Natural killer cell treated with Interleukin-12 subunit alpha and Interleukin-12 subunit beta and Interleukin-15 and Interleukin-18, amount 100 ng/mL, for 72 hours (primary cell): ENCODE data around the gene ODAD2. TPM values are rescaled to one million over a fixed set of nuclear protein-coding genes. Genes with fewer than 3 reads are reported as not detected.

Experiments used
- ATAC-seq, 2 donors: fragments of 150-1000 bp; cut with Tn5 transposase in 1 of 2; sonication (Bioruptor Pico), chemical (Tn5 transposase) in 1 of 2; 2 replicates each; pipeline ENCODE4 v1.10.0; 2021
- DNase-seq: peaks from one replicate; pipeline ENCODE4 v3.0.0; 2022; ENCODE audit warnings: low spot score
- H3K27ac Mint-ChIP-seq, 2 donors: 1 replicate in 1 of 2; 2 replicates in 1 of 2; pipeline ENCODE4 v1.8.0; 2022; ENCODE audit warnings: mixed read lengths in 2 of 2, mild to moderate bottlenecking in 1 of 2, moderate library complexity in 1 of 2
- H3K27me3 Mint-ChIP-seq, 2 donors: 1 replicate in 1 of 2; 2 replicates in 1 of 2; pipeline ENCODE4 v1.8.0; 2022; ENCODE audit warnings: mixed read lengths in 2 of 2
- H3K36me3 Mint-ChIP-seq: one replicate; pipeline ENCODE4 v1.8.0; 2022; ENCODE audit warnings: mixed read lengths
- H3K4me1 Mint-ChIP-seq, 2 donors: 1 replicate in 1 of 2; 2 replicates in 1 of 2; pipeline ENCODE4 v1.8.0; 2022; ENCODE audit warnings: low read depth in 2 of 2, mixed read lengths in 2 of 2, mild to moderate bottlenecking in 1 of 2
- H3K4me3 Mint-ChIP-seq: one replicate; pipeline ENCODE4 v1.8.0; 2022; ENCODE audit warnings: mixed read lengths
- H3K9me3 Mint-ChIP-seq: 2 replicates; pipeline ENCODE4 v1.8.0; 2022; ENCODE audit warnings: mixed read lengths
- total RNA-seq, 2 donors: library from RNA; stranded (reverse); gene quantifications; one replicate each; pipeline ENCODE4 v1.2.3, GENCODE V29; 2022

The ODAD2 gene
- total RNA-seq, 2 donors from 2014 or later: not detected

- Mint-ChIP-seq H3K4me1 (no peaks in the 10 kb centered on the region), H3K9me3 (peaks cover under 1% of the 10 kb centered on the region), H3K27ac (no peak overlapping the region), H3K27me3 (peaks cover 8 to 36% of the 10 kb centered on the region in 2 donors), H3K4me3 (no peak overlapping the region), H3K36me3 (no peaks in the 10 kb centered on the region)
- no peak for DNase-seq
- ATAC-seq: no peak
Measured at GRCh38 chr10:27861781-27862180, 137.1 kb downstream of the ODAD2 start.

DNA sequence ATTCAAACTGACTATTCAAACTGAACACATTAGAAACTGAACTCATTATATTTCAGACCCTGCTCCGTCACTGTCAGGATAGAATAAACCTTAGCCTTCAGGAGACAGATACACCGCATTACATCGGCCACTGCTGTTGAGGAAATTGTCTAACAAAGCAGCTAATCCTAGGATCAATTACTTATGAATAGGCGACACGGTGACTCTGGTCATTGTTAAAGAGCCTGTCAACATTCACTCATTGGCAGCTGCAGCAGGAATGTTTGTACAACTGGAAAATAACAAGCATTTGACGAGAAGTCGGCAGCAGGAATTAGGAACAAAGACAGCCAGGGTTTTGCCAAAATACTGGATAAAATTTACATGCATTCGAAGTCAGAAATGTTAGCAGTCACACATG lies 141.3 kb downstream of the ODAD2 start:
- Mint-ChIP-seq H3K4me1 (no peaks in the 10 kb centered on the region), H3K4me3 (no peak overlapping the region), H3K27me3 (peaks cover 3 to 11% of the 10 kb centered on the region in 2 donors), H3K9me3 (no peaks in the 10 kb centered on the region), H3K27ac (no peak overlapping the region), H3K36me3 (no peaks in the 10 kb centered on the region)
- DNase-seq: no peak
- ATAC-seq: no peak

DNA sequence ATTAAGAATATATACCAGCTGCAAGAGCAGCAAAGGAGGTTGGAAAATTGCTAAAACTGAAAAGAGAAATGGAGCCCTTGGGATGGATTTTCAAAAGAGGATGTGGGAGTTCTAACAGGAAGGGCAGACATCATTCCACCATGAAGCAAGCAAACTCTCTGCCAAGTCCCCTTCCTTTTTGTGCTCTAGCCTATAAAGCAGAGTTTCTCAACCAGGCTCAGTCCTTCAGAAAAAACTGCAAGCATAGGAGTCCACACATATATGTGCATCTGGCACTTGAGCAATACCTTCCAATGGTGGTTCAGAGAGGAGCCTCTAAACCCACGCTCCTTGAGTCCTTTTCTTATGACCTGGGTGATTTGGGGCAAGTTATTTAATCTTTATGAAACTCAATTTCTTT lies 154.7 kb downstream of the ODAD2 start:
- peaks cover 11% of the 10 kb centered on the region for H3K36me3 Mint-ChIP-seq
- no peaks in the 10 kb centered on the region for H3K4me1 Mint-ChIP-seq
- ATAC-seq: no peak
- H3K4me3 Mint-ChIP-seq: no peak overlapping the region
- no peak for DNase-seq
- peaks cover 5% of the 10 kb centered on the region for H3K9me3 Mint-ChIP-seq
- no peak overlapping the region for H3K27ac Mint-ChIP-seq
- peaks cover 11 to 27% of the 10 kb centered on the region in 2 donors for H3K27me3 Mint-ChIP-seq

DNA sequence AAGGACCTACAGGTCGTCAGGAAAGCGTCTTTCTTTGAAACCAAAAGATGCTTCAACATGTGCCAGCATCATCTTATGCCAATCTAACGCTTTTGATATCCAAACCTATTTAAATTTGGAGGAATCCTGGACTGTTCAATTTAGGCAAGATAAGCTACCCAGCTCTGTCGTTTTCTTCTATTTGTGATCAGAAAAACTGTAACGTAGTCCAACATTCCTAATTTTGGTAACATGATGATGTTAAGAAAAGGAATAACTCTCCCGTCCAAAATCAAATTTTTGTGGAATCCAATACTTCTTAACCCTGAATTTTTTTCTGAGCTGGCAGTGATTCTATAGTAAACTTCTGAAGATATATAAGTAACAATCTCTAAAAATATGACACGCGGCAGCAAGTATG lies 160.0 kb downstream of the ODAD2 start:
- H3K27me3 Mint-ChIP-seq: peaks cover 9 to 22% of the 10 kb centered on the region in 2 donors
- H3K4me1 Mint-ChIP-seq: no peaks in the 10 kb centered on the region
- DNase-seq (no peak), ATAC-seq (no peak)
- H3K9me3 Mint-ChIP-seq: no peaks in the 10 kb centered on the region
- no peak overlapping the region for H3K4me3 Mint-ChIP-seq
- H3K36me3 Mint-ChIP-seq: no peaks in the 10 kb centered on the region
- H3K27ac Mint-ChIP-seq: no peak overlapping the region

DNA sequence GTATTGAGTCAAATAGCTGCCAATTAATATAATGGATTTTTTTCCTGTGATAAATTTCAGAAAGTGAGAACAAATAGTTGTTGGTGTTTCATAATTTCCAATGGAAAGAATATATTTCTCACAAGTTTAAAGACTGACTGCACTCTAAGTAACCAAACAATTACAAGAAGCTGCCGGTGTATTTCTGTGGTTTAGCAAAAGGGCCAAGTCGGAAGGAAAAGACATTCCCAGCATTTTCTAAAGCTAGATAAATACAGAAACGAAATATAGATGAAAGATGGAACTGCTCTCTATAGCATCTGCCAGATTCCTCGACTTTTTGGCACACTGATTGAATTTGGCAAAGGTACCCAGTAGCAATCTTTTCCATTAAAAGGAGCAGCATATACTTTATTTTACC lies 160.5 kb downstream of the ODAD2 start:
- ATAC-seq (no peak), DNase-seq (no peak)
- H3K4me1 Mint-ChIP-seq: no peaks in the 10 kb centered on the region
- H3K9me3 Mint-ChIP-seq: no peaks in the 10 kb centered on the region
- no peak overlapping the region for H3K27ac Mint-ChIP-seq
- H3K4me3 Mint-ChIP-seq: no peak overlapping the region
- no peaks in the 10 kb centered on the region for H3K36me3 Mint-ChIP-seq
- peaks cover 9 to 22% of the 10 kb centered on the region in 2 donors for H3K27me3 Mint-ChIP-seq

- Mint-ChIP-seq H3K36me3 (no peaks in the 10 kb centered on the region), H3K4me3 (no peak overlapping the region), H3K4me1 (no peaks in the 10 kb centered on the region), H3K9me3 (no peaks in the 10 kb centered on the region), H3K27ac (no peak overlapping the region), H3K27me3 (peaks cover 6 to 33% of the 10 kb centered on the region in 2 donors)
- DNase-seq (no peak), ATAC-seq (no peak)
Measured at GRCh38 chr10:27834476-27834875, 164.4 kb downstream of the ODAD2 start.

- no peak for DNase-seq
- Mint-ChIP-seq H3K4me1 (no peaks in the 10 kb centered on the region), H3K9me3 (no peaks in the 10 kb centered on the region), H3K4me3 (no peak overlapping the region), H3K27ac (no peak overlapping the region), H3K27me3 (peaks cover 6 to 33% of the 10 kb centered on the region in 2 donors), H3K36me3 (no peaks in the 10 kb centered on the region)
- ATAC-seq: no peak
Measured at GRCh38 chr10:27833792-27834191, 165.1 kb downstream of the ODAD2 start.

GRCh38 chr10:27832826-27833225 lies 166.1 kb downstream of the ODAD2 start:
- Mint-ChIP-seq H3K36me3 (no peaks in the 10 kb centered on the region), H3K27ac (no peak overlapping the region), H3K4me1 (no peaks in the 10 kb centered on the region), H3K4me3 (no peak overlapping the region), H3K9me3 (no peaks in the 10 kb centered on the region), H3K27me3 (peaks cover 3 to 27% of the 10 kb centered on the region in 2 donors)
- DNase-seq (no peak), ATAC-seq (no peak)

GRCh38 chr10:27826369-27826768 lies 172.5 kb downstream of the ODAD2 start:
- Mint-ChIP-seq H3K4me1 (no peaks in the 10 kb centered on the region), H3K9me3 (no peaks in the 10 kb centered on the region), H3K36me3 (no peaks in the 10 kb centered on the region), H3K27ac (no peak overlapping the region), H3K4me3 (no peak overlapping the region), H3K27me3 (peaks cover 4 to 16% of the 10 kb centered on the region in 2 donors)
- DNase-seq: no peak
- no peak for ATAC-seq

DNA sequence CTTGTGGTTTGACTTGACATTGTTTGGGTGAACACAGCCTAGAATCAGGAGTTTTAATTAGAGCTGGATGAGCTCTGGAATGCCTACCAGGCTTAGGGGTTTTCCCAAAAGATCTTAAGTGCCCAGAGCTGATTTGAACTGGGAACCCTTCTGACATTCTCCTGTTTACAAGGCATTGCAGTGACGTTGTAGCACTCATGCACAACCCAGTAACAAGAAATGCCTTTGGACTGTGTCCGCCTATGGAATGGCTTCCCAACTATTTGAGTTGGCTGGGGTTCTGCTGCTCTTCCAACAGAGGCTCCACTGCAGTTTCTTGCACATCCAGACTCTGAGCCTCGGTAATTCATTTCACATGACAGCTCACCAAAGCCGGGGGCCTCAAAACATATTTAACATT lies 176.6 kb downstream of the ODAD2 start:
- Mint-ChIP-seq H3K4me1 (no peaks in the 10 kb centered on the region), H3K36me3 (no peaks in the 10 kb centered on the region), H3K27me3 (peaks cover 7 to 12% of the 10 kb centered on the region in 2 donors), H3K4me3 (no peak overlapping the region), H3K9me3 (no peaks in the 10 kb centered on the region), H3K27ac (no peak overlapping the region)
- ATAC-seq (no peak), DNase-seq (no peak)

DNA sequence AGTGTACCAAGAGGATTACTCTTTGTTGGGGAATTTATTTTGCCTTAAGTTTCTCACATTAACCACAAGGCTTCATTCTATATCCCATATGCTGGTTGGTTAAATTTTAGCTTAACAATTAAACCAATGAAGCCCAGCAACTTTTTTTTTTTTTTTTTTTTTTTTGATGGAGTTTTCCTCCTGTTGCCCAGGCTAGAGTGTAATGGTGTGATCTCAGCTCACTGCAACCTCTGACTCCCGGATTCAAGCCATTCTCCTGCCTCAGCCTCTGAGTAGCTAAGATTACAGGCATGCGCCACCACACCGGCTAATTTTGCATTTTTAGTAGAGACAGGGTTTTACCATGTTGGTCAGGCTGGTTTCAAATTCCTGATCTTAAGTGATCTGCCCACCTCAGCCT lies 178.2 kb downstream of the ODAD2 start:
- ATAC-seq (no peak), DNase-seq (no peak)
- H3K4me3 Mint-ChIP-seq: no peak overlapping the region
- no peaks in the 10 kb centered on the region for H3K4me1 Mint-ChIP-seq
- H3K36me3 Mint-ChIP-seq: no peaks in the 10 kb centered on the region
- H3K27ac Mint-ChIP-seq: no peak overlapping the region
- no peaks in the 10 kb centered on the region for H3K9me3 Mint-ChIP-seq
- peaks cover 7 to 12% of the 10 kb centered on the region in 2 donors for H3K27me3 Mint-ChIP-seq

GRCh38 chr10:27819781-27820531 lies 178.9 kb downstream of the ODAD2 start:
- Mint-ChIP-seq H3K27ac (no peak overlapping the region), H3K4me1 (no peaks in the 10 kb centered on the region), H3K36me3 (no peaks in the 10 kb centered on the region), H3K4me3 (no peak overlapping the region), H3K27me3 (peaks cover 7 to 12% of the 10 kb centered on the region in 2 donors), H3K9me3 (no peaks in the 10 kb centered on the region)
- no peak for ATAC-seq
- no peak for DNase-seq

GRCh38 chr10:27816320-27816719 lies 182.6 kb downstream of the ODAD2 start:
- Mint-ChIP-seq H3K36me3 (no peaks in the 10 kb centered on the region), H3K4me3 (no peak overlapping the region), H3K27ac (no peak overlapping the region), H3K4me1 (no peaks in the 10 kb centered on the region), H3K9me3 (no peaks in the 10 kb centered on the region), H3K27me3 (peaks cover 3 to 8% of the 10 kb centered on the region in 2 donors)
- peak in 1 of 2 donors; percentile 36 for ATAC-seq
- DNase-seq: no peak

DNA sequence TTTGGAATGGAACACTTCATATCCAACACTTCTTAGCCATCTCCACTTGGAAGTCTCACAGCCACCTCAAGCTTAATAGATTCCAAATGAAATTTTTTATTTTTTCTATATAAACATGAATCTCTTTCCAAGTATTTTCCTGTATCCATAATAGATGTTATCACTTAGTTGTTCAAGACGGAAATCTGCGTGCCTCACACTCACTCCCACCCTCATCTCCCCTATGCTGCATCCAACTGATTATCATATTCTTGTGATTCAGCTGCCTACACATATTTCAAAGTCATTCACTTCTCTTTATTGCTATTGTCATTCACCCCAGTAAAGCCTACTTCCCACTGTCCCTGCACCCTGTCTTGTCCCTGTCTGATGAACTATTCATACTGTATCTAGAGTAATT lies 183.0 kb downstream of the ODAD2 start:
- DNase-seq (no peak), ATAC-seq (no peak)
- no peaks in the 10 kb centered on the region for H3K36me3 Mint-ChIP-seq
- H3K27ac Mint-ChIP-seq: no peak overlapping the region
- H3K4me1 Mint-ChIP-seq: no peaks in the 10 kb centered on the region
- no peaks in the 10 kb centered on the region for H3K9me3 Mint-ChIP-seq
- no peak overlapping the region for H3K4me3 Mint-ChIP-seq
- H3K27me3 Mint-ChIP-seq: peaks cover 3 to 8% of the 10 kb centered on the region in 2 donors

DNA sequence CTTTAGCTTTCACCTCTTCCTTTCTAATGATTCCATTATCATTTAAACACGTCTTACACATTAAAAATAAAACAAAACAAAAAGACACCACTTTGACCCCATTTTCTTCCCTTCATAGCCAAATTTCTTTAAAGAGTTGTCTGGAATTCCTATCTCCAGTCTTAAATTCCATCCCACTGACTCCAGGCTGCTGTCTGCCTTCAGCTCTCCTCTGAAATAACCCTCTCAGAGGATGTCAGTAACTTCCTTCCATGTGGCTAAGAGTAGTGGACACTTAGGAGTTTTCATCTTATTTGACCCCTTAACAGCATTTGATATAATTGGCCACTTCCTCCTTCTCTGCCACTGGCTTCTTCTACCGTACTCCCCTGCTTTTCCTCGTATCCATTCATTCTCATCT lies 183.6 kb downstream of the ODAD2 start:
- no peak for ATAC-seq
- Mint-ChIP-seq H3K4me1 (no peaks in the 10 kb centered on the region), H3K4me3 (no peak overlapping the region)

More for the DNA sequence above, 183.6 kb downstream of the ODAD2 start:
- no peak for DNase-seq
- peaks cover 3 to 8% of the 10 kb centered on the region in 2 donors for H3K27me3 Mint-ChIP-seq
- no peaks in the 10 kb centered on the region for H3K9me3 Mint-ChIP-seq
- no peak overlapping the region for H3K27ac Mint-ChIP-seq
- no peaks in the 10 kb centered on the region for H3K36me3 Mint-ChIP-seq
